ENCODE results near the gene GOLGA7B.

GOLGA7B gene

DNA sequence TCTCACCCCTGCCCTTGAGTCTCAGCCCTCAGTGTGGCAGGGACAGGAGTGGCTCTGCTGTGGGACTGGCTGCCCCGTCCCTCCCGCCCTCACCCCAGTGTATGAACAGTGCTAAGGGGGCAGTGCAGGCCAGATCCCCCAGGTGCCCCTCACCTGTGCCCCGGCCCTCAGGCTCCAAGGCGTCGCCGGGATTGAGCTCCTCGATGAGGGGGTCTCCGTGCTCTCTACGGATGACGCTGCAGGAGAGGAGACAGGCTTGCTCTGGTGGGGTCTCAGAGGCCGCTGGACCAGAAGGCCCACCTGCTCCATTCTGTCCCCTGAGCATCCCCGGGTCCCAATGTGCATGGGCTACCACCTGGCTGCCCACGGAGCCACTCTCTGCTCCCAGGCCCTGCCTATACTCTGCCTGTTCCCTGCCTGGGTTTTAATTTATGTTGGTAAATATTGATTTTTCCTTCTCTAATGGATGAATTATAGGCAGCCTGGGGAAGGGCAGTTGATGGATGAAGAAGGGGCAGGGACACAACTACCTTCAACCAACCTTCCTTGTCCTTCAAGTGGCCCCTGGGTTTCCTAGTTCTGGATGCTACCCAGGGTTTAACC is 47.2 kb downstream of the GOLGA7B start:
- no peak for DNase-seq

DNA sequence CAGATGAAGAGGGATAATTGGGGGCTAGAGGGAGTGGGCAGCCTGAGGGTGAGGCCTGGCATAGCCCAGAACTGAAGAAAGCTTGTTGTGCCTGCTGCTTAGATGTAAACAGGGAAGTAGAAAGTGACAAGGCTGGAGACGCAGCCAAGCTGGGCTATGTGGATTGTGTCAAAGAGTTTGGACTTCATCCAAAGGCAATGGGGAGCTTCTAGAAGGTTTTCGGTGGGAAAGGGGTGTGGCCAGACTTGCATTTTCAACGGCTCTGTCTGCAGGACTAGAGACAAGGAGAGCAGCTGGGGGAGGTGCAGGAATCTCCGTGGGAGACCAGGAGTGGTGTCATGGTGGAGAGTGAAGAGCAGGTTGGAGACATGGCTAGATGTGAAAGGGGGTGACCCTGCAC is 48.8 kb downstream of the GOLGA7B start:
- no peak for DNase-seq

DNA sequence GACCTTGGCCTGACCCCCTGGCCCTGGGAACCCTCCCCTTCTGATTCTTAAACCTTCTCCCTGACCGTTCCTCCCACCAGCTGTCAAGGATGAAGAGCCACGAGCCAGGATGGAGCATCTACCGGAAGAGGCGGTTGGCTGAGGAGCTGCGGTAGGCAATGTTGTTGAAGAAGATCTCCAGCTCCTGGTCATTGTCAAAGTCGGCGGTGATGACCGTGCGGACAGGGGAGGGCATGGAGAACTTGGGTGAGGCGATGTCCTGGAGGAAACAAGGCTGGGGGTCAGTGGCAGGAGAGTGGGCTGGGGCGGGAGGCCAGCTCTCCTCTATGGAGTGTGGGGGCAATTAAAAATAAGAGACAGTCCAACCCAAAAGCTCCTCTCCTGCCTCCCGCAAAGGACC is 51.7 kb downstream of the GOLGA7B start:
- no peak for DNase-seq

DNA sequence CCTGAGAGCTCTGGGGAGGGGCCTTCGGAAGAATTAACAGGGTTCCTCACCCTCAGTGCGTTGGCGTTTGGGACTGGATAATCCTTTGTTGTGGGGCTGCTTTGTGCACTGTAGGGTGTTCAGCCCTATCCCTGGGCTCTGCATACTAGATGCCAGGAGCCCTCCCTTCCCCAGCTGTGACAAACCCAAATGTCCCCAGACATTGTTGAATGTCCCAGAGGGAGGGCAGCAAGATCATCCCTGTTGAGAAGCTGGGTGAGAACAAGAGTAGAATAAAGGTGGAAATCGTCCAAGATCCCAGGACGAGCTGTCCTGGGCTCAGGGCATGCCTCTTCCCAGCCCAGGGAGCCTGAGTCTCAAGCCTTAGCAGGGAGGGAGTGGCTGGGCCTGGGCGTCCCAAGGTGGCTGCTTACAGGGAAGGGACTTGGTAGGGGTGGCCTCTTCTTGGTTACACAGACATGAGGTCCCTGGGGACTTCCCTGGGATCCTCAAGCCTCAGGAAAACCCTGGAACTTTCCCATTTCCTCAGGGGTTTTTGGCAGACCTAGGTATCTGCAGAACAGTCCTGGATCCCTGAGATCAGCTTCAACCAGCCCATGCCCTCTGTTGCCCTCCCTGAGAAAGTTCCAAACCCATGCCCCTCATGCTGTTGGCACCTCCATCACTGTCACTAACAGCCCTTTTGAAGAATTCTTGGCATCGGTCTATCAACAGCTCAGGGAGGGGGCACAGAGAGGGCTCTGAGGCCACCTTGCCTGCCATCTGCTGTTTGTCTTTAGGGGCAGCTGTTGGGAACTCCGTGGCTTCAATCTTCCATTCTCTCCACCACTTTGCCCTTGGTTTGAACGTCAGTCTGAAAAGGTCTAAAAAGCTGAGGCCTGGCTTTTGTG is 53.7 kb downstream of the GOLGA7B start:
- no peak for DNase-seq

DNA sequence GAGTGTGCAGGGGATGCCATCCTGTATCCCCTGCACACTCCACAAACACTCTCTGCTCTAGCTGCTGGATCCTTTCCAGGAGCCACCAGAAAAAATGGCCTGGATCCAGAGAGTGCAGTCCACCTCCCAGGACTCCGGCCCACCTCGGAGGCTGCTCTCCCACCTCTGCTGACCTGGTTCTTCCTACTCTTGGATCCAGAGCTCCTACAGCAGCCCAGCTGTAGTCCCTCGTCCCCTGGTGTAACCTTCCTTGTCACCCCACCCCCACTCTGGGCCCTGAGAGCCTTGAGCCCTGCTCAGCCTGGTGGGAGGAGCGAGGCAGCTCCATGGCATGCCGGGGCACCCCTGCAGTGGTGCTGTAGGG is 54.4 kb downstream of the GOLGA7B start:
- DNase-seq = no peak

DNA sequence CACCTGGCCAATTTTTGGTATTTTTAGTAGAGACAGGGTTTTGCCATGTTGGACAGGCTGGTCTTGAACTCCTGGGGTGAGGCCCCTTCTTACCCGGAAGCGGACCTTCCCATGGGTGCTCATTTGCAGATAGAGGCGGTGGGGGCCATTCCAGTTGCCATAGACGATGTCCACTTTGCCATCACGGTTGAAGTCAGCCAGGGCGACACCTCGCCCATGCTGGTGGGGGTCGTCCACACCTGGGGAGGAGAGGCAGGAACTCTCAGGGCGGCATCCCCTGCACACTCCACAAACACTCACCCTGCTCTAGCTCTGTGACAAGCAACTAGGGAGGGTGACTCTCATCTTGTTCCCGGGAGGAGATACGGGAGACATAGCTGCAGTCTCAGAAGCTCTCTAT is 54.9 kb downstream of the GOLGA7B start:
- DNase-seq = no peak

DNA sequence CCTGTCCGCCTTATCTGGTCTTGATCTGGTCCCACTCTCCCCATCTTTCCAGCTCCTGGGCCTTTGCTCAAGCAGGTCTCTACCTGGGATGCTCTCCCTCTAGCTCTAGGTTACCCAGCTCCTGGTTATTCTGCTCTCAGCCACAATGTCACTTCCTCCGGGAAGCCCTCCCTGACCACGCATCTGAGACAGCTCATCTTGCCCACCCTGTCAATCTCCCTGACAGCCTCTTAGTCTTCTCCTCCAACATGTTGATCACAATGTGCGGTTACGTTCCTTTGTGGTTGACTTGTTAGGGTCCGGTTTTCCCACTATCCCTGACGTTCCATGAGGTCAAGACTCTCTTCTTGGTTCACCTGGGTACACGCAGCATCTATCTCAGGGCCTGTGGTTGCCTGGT is 55.6 kb downstream of the GOLGA7B start:
- no peak for DNase-seq

DNA sequence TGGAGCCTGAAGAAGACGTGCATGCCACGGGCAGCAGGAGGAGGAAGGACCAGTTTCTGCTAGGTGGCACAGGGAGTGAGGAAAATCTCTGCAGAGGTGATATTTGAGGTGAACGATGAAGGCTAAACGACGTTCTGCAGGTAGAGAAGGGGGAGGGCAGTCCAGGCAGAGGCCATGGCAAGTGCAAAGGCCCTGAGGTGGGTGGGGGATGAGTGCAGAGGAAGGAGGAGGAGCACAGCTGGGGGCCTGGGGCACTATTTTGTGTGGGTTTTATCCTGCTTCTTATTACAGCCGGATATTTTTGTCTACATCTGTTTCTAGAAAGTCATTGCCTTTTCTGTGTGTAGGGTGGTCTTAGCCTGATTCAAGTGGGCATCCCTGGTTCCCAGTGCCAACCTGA is 57.6 kb downstream of the GOLGA7B start:
- DNase-seq = no peak

DNA sequence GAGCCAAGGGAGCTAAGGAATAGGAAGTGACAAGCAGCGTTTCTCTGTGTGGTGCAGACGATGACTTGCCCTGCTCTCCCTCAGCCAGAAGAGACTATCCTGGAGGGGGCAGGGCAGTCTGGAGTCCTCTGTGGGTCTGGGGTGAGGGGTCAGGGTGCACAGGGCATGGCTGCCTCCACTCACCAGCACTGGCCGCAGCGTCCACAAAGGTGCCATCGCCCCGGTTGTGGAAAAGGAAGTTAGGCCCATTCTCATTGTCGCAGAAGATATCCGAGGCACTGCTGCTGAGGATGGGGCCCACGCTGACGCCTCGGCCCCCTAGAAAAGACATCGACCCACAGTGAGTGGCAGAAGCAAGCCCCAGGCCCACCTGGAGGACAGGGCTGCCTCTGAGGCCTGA is 58.2 kb downstream of the GOLGA7B start:
- DNase-seq = no peak

DNA sequence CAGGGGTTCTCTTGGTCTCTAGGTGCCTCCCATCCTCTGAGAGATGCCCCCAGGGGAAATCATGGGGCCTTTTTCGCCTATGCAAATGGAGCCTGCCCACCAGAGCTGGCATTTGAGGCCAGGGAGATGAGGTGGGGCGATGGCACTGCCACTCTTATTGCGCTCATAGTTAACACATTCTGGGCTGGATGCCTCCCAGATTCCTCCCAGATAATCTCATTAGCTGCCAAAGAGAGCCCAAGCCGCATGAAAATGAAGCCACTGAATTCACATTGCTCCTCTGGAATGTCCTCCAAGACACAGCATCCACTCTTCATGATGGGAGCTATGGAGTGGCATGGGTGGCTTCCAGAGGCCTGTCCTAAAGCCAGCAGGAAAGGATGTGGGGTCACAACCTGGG is 61.0 kb downstream of the GOLGA7B start:
- no peak for DNase-seq

DNA sequence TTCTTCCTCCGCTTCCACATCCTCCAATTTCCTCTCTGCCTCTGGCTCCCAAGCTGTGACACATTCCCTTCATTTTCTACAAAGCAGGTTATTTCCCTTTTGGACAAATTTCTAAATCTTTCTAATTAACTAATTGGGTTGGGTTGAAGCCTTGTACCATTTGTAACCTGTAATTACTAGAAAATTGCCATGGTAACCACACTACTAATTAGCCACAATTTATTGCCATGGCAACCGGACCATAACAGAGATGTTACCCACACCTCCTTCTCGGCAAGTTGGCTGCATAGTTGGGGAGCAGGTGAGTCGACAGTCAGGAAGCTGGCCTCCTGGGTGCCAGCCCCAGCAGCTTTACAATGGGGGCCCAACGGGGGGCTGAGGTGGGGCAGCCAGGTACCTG is 61.6 kb downstream of the GOLGA7B start:
- no peak for DNase-seq

DNA sequence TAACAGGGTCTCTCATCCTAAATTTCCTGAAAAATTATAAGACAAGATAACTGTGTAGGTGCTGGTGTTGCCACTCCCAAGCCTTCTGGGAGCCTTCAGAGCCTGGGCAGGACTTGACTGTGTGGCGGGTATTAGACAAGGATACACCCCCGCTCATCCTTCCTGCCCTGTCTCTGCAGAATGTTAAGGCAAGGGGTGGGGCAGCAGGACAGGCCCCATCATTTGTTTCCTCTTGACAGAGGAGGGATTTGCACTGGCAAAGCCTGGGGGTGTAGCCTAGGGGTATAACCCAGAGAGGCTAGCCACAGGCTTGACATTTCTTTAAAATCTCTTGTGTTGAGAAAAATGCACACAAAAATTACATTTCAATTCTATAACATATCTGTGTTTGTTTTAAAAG is 63.5 kb downstream of the GOLGA7B start:
- DNase-seq = no peak

DNA sequence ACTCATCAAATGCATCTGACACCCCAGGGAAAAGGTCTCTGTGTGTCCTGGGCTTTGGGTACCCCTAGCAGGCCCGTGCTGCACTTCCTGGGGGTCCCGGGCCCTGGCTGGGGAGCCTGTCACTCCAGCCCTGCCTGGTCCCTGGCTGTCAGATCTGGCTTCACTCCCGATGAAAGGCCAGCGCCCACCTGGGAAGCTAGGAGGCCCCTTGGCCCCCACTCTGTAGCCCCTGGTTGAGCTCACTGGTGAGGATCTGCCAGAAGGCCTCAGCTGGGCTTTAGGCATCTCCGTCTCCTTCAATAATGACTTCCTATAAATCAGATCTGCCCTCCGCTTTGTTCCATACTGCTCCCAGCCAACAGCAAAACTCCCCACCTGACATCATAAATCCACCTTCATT is 64.0 kb downstream of the GOLGA7B start:
- no peak for DNase-seq

DNA sequence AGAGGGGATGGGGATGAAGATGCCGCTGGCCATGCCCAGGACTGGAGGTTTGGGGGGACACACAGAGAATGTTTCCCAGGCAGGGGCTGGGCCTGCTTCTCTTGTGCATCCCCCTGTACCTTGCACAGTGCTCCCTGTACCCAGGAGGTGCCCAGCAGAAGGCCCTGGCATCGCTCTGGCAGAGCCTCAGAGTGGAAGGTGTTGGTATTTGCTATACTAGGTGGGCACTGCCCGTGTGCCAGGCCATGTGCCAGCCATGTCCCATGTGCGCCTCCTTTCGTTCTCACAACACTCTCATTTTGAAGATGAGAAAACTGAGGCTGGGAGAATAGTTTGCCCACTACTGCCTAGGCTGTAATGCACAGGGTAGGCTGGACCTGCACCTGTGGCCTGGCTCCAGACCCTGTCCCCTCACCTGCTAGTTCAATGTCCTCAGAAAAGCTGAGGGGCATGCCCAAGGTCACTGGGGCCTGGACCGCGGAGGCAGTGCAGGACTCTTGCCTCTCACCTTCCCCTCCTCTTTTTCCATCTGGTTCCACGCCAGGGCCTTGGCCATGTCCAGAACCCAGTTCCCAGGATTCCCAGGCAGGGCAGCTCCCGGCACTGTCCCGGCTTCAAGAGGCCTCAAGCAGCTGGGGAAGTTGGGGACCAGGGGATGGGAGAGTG is 64.7 kb downstream of the GOLGA7B start:
- no peak for DNase-seq

DNA sequence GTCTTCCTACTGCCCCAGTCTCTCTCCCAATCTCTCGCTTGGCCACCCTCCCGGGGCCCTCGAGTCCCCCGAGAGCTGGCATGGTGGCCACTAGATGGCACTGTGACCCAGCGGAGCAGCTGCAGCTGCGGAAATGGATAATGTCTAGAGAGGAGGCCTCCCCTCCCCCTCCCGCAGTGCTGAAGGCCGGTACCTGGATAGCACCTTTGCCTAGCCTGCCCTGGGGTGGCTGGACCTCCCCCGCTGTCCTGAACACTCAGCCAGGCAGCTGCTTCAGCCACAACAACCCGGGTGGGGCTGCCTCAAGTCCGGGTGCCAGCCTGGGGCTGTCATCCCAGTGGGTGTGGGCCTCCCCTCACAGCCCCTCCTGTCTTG is 65.2 kb downstream of the GOLGA7B start:
- DNase-seq = peak; percentile 84 to 86

DNA sequence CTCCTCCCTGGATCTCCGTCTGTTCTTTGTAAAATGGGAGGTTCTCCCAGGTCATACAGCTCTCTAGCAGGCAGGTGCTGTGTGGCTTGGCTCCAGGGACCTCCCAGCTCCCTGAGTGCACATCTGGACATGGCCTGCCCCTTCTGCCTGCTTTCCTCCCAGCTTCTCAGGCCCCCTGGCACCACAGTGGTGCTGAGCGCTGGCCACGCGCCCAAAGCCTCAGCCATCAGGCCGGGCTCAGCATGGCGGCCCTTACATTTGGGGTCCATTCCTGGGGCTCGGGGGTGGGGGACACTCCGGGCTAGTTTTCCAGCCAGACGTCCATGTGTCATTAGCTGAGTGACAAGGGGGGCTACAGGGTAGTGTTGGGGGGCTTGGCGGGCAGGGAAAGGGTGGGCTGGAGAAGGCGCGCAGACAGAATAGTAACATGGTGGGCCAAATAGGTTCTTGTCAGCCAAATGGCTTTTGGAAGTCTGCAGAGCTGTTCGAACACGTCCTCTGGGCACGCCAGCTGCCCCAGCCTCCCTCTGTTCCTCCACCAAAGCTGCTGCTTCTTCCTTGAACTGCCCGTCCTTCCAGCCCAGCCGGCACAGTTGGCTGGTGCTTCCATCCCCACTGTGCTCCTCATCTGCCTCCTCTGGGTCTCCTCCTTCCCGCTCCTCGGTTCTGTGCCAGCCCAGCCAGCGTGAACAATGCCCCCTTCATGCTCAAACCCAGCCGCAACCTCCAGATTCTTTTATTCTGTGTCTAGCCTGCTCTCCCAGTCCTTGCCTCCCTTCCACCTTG is 65.9 kb downstream of the GOLGA7B start:
- no peak for DNase-seq

DNA sequence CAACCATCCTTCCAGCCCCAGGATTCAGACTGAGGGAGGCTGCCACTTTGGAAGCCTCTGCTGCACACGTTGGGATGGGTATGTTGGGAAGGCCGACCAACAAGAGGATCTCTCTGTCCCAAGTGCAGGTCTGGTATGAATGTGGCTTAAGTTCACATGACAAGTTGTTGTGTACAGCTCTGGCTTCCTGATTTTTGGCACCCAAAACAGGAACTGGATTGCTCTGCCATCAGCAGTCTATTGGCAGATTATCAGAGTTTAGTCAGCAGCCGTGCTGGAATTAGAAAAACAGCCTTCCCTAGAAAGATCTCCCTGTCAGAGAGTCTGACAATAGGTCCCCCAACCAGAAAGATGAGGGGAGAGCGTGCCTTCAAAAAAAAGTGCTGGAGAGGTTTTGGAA is 66.9 kb downstream of the GOLGA7B start:
- DNase-seq = no peak

DNA sequence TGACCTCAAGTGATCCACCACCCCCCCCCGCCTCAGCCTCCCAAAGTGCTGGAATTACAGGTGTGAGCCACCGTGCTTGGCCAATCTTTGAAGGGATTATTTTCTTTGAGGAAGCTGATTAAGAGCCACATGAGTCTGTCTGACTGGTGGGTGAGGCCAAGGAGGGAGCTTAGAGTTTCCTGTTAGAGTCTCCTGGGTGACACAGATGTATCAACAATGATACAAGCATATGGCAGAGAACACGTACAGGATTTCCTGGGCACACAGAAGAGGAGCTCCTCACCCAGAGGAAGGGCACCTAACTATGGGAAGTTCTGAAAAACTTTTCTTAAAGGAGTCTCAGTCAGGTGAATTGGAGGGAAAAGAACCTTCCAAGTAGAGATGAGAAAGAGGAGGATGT is 69.4 kb downstream of the GOLGA7B start:
- DNase-seq = no peak

DNA sequence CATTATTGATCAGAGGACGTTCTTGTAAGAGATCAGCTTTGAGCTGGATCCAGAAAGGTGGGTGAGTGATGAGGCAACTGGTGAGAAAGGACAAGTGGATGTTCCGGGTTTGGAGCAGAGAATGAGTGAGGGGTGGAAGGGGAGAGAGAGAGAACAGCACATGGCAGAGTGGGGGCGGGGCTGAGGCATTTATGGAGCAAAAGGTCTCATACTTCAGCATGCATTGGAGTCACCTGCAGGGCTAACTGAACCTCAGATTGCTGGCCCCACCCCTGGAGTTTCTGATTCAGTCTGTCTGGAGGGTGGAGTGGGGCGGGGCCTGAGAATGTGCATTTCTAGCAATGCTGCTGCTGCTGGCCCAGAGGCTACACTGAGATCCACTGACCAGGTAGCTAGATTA is 71.2 kb downstream of the GOLGA7B start:
- DNase-seq = no peak
